SK-N-SH (cell line): ENCODE results near the gene RBM17.

Source experiments
- CTCF ChIP-seq: fragments of 200-600 bp; sonication (generic); IDR thresholded peaks from 2 replicates; pipeline ENCODE4 v1.6.1; 2017; ENCODE audit warnings: antibody characterized with exemption, mild to moderate bottlenecking, moderate library complexity
- NRF1 ChIP-seq: IDR thresholded peaks from 2 replicates; pipeline ENCODE4 v1.6.1; 2012; ENCODE audit warnings: low read depth, mild to moderate bottlenecking, low read length

GRCh38 chr10:6091630-6092029, 2.8 kb downstream of the RBM17 start:
- TF ChIP-seq CTCF, result no peak
- TF ChIP-seq NRF1, result no peak
